ENCODE results near the gene SLC49A4. TPM values are rescaled to one million over a fixed set of nuclear protein-coding genes. Genes with fewer than 3 reads are reported as not detected.

The SLC49A4 gene
- polyA plus RNA-seq, 1 experiment: 8.4 TPM

- TF ChIP-seq CTCF (IDR thresholded peaks at IDR 0.05; ENCODE audit: insufficient read depth, low read depth, low read length): no peak
- H3K36me3 ChIP-seq (ENCODE audit: control insufficient read depth, insufficient read depth, low read length): no peaks in the 10 kb centered on the region
- H3K4me3 ChIP-seq (ENCODE audit: low read depth, low read length): no peak overlapping the region
- DNase-seq (ENCODE audit: low read depth): no peak
- no peaks in the 10 kb centered on the region for H3K27me3 ChIP-seq (ENCODE audit: control insufficient read depth, insufficient read depth, low read length)
- POLR2A ChIA-PET: no interaction called here
- CTCF ChIA-PET: interaction anchor here (0.6 to 1.8 kb wide), 20 partner anchors 9 to 273 kb away, joined by 3 to 14 read pairs (median 3); partner anchors contain the start of genes HSPBAP1 and SEMA5B
These were observed 39.4 kb upstream of the SLC49A4 start for GRCh38 chr3:122755491-122755890.

- H3K4me3 ChIP-seq (ENCODE audit: low read depth, low read length): no peak overlapping the region
- no peak for TF ChIP-seq CTCF (IDR thresholded peaks at IDR 0.05; ENCODE audit: insufficient read depth, low read depth, low read length)
- H3K36me3 ChIP-seq (ENCODE audit: control insufficient read depth, insufficient read depth, low read length): no peaks in the 10 kb centered on the region
- no peak for DNase-seq (ENCODE audit: low read depth)
- POLR2A ChIA-PET: interaction anchor here (0.8 kb wide), 1 partner anchor 13 kb away, joined by 6 read pairs; no protein-coding TSS in a partner anchor
- CTCF ChIA-PET: interaction anchor here (0.7 kb wide), 1 partner anchor 28 kb away, joined by 4 read pairs; no protein-coding TSS in a partner anchor
- no peaks in the 10 kb centered on the region for H3K27me3 ChIP-seq (ENCODE audit: control insufficient read depth, insufficient read depth, low read length)
These were observed 35.9 kb upstream of the SLC49A4 start for GRCh38 chr3:122758877-122759560.

- Histone ChIP-seq H3K36me3 (ENCODE audit: control insufficient read depth, insufficient read depth, low read length) (no peaks in the 10 kb centered on the region), H3K27me3 (ENCODE audit: control insufficient read depth, insufficient read depth, low read length) (no peaks in the 10 kb centered on the region), H3K4me3 (ENCODE audit: low read depth, low read length) (no peak overlapping the region)
- CTCF ChIA-PET: interaction anchor here (1.4 kb wide), 1 partner anchor 10 kb away, joined by 4 read pairs; no protein-coding TSS in a partner anchor
- DNase-seq (ENCODE audit: low read depth): no peak
- POLR2A ChIA-PET: no interaction called here
- no peak for TF ChIP-seq CTCF (IDR thresholded peaks at IDR 0.05; ENCODE audit: insufficient read depth, low read depth, low read length)
These were observed 34.2 kb upstream of the SLC49A4 start for GRCh38 chr3:122760453-122761271.

GRCh38 chr3:122766430-122766829, 28.4 kb upstream of the SLC49A4 start:
- Histone ChIP-seq H3K27me3 (ENCODE audit: control insufficient read depth, insufficient read depth, low read length) (no peaks in the 10 kb centered on the region), H3K4me3 (ENCODE audit: low read depth, low read length) (no peak overlapping the region), H3K36me3 (ENCODE audit: control insufficient read depth, insufficient read depth, low read length) (no peaks in the 10 kb centered on the region)
- TF ChIP-seq CTCF (IDR thresholded peaks at IDR 0.05; ENCODE audit: insufficient read depth, low read depth, low read length): no peak
- DNase-seq (ENCODE audit: low read depth): no peak
- POLR2A ChIA-PET: no interaction called here
- CTCF ChIA-PET: interaction anchor here (1.7 kb wide), 1 partner anchor 11 kb away, joined by 3 read pairs; no protein-coding TSS in a partner anchor
